ENCODE data around the gene USP6. TPM values are rescaled to one million over a fixed set of nuclear protein-coding genes. Genes with fewer than 3 reads are reported as not detected.

The USP6 gene
- total RNA-seq, 1 donor from 2014 or later = 0.30 TPM

DNA sequence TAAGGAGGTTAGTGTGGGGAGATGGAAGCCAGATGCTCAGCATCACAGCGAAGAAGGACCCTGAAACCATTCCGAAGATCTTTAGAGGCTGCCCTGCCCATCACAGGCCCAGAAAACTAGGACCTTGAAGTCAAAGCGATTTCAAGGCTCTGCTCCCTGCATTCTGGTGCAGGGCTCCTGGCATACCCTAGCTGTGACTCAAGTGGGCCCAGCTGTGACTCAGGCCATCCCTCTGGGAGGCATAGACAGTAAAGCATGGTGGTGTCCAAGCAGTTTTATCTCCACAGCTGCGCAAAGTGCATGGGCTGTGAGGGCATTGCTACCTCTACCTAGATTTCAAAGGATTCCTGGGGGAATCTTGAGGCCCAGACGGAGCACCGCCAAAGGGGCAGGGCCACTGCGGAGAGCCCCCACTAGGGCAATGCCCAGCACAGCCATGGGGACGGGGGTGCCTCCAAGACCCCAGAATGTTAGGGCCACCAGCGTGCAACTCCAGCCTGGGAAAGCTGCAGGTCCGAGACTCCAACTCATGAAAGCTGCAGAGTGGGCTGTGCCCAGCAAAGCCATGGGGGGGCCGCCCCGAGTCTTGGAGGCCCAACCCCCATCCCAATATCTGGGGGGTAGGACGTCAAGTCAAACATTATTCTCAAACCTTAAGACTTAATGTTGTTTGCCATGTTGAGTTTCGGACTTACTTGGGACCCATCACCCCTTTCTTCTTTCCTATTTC, 87.5 kb downstream of the USP6 start:
- intact Hi-C loops (cut with DNase I) = no loop called here
- no peak for DNase-seq
- no peak for ATAC-seq
- Histone ChIP-seq H3K4me1 (no peaks in the 10 kb centered on the region), H3K36me3 (no peaks in the 10 kb centered on the region), H3K9me3 (no peaks in the 10 kb centered on the region), H3K4me3 (no peak overlapping the region), H3K27me3 (ENCODE audit: low read depth) (no peaks in the 10 kb centered on the region), H3K27ac (no peak overlapping the region)
- TF ChIP-seq, protein P1, sequence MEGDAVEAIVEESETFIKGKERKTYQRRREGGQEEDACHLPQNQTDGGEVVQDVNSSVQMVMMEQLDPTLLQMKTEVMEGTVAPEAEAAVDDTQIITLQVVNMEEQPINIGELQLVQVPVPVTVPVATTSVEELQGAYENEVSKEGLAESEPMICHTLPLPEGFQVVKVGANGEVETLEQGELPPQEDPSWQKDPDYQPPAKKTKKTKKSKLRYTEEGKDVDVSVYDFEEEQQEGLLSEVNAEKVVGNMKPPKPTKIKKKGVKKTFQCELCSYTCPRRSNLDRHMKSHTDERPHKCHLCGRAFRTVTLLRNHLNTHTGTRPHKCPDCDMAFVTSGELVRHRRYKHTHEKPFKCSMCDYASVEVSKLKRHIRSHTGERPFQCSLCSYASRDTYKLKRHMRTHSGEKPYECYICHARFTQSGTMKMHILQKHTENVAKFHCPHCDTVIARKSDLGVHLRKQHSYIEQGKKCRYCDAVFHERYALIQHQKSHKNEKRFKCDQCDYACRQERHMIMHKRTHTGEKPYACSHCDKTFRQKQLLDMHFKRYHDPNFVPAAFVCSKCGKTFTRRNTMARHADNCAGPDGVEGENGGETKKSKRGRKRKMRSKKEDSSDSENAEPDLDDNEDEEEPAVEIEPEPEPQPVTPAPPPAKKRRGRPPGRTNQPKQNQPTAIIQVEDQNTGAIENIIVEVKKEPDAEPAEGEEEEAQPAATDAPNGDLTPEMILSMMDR (IDR thresholded peaks at IDR 0.05) = no peak

DNA sequence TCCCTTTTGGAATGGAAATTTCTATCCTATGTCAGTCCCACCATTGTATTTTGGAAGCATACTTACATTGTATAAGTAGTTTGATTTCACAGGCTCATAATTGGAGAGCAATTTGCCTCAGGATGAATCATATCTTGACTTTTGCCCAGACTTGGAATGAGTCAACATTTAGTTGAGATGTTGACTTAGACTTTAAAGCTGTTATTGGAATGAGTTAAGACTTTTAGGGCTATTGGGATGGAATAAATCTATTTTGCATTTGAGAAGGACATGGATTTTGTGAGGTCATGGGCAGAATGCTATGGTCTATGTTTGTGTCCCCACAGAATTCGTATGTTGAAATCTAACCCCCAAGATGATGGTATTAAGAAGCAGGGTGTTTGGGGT, 88.1 kb downstream of the USP6 start:
- intact Hi-C loops (cut with DNase I) = no loop called here
- Histone ChIP-seq H3K9me3 (no peaks in the 10 kb centered on the region), H3K4me3 (no peak overlapping the region), H3K4me1 (no peaks in the 10 kb centered on the region), H3K36me3 (no peaks in the 10 kb centered on the region), H3K27me3 (ENCODE audit: low read depth) (no peaks in the 10 kb centered on the region), H3K27ac (no peak overlapping the region)
- DNase-seq (no peak), ATAC-seq (no peak)
- TF ChIP-seq, protein P1 (IDR thresholded peaks at IDR 0.05) = no peak

DNA sequence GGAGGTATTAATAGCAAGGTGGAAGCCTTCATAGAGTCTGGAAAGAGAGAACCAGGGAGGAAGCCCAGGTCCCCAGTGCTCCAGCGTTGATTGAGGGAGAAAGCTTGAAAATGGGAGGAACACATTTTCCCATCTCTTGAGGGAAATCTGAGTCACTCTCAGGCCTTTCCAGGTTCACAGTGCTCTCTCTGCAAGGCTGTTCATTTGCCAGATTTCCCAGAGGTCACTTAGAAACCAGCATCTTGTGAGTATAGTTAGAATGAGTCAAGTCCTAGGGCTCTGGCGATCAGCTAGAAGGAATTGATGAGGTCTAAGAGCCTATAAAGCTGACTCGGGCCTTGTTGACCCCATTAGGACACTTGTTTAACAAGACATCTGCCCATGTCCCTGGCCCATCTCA, 93.6 kb downstream of the USP6 start:
- intact Hi-C loops (cut with DNase I) = no loop called here
- H3K36me3 ChIP-seq = peaks cover 22% of the 10 kb centered on the region
- no peak overlapping the region for H3K4me3 ChIP-seq
- ATAC-seq = no peak
- DNase-seq = peak; percentile 14
- H3K27ac ChIP-seq = no peak overlapping the region
- H3K27me3 ChIP-seq (ENCODE audit: low read depth) = no peaks in the 10 kb centered on the region
- H3K9me3 ChIP-seq = no peaks in the 10 kb centered on the region
- TF ChIP-seq, protein P1 (IDR thresholded peaks at IDR 0.05) = no peak
- no peaks in the 10 kb centered on the region for H3K4me1 ChIP-seq

DNA sequence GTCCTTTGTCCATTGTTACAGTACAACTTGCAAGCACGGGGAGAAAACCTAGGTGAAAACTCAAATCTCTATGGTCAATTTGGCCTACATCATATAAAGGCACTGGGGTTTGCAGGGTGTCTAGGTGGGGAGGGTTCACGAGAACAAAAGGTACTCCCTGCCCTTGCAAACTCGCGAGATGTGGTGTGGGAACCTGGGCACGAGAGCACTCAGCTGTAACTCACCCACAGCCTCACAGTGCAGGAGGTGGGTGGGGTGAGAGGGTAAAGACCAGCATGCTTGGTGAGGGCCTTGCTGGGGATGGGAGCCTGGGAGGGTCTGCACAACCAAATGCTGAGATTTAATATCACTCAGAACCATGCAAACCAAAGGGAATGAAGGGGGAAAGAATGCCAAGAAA, 94.3 kb downstream of the USP6 start:
- no peak overlapping the region for H3K4me3 ChIP-seq
- H3K9me3 ChIP-seq = no peaks in the 10 kb centered on the region
- H3K27me3 ChIP-seq (ENCODE audit: low read depth) = no peaks in the 10 kb centered on the region
- H3K4me1 ChIP-seq = no peaks in the 10 kb centered on the region
- no peak overlapping the region for H3K27ac ChIP-seq
- H3K36me3 ChIP-seq = peaks cover 29% of the 10 kb centered on the region
- ATAC-seq (no peak), DNase-seq (no peak)
- TF ChIP-seq, protein P1 (IDR thresholded peaks at IDR 0.05) = no peak
- intact Hi-C loops (cut with DNase I) = no loop called here

DNA sequence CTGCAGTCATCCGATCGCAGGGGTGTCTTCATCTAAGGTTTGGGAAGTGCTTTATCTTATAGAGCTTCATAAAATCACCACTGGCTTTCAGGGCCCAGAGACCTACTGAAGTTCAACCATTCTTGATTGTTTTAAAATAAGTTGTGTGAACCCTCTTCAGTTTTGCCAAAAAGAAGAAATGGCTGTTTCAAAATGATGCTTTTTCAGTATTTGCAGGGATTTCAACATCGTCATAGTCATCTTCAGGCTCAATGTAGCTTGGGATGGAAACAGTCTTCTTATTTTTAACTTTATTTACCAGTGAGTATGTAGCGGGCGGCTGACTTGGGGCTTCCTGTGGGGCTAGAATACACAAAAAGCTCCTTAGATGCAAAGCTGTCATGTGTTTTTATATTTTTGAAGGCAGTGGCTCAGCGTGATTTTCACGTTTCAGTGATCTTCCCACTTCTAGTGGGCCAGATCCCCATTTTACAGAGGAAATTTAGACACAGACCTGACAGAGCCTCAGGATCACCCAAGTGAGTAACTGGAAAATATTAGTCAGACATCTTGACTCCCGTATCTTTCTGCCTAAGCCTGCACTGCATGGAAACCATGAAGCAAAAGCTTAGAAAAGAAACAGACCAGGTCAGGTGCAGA, 94.9 kb downstream of the USP6 start:
- ATAC-seq (no peak), DNase-seq (peak; percentile 4)
- no peak overlapping the region for H3K4me3 ChIP-seq
- intact Hi-C loops (cut with DNase I) = no loop called here
- no peaks in the 10 kb centered on the region for H3K4me1 ChIP-seq
- H3K36me3 ChIP-seq = peaks cover 35% of the 10 kb centered on the region
- H3K27me3 ChIP-seq (ENCODE audit: low read depth) = no peaks in the 10 kb centered on the region
- no peak overlapping the region for H3K27ac ChIP-seq
- TF ChIP-seq, protein P1 (IDR thresholded peaks at IDR 0.05) = no peak
- H3K9me3 ChIP-seq = no peaks in the 10 kb centered on the region
